HG02943 (cell line): ENCODE results near the gene SMIM35.
"Not testable (repeated sequence)": the region's sequence is repeated elsewhere in the genome, so short reads cannot be mapped to it uniquely, and the experiment has no call there.

Experiments
- ATAC-seq: cut with Tn5 transposase; IDR thresholded peaks from one replicate; pipeline ENCODE4 v1.9.1; 2021; ENCODE audit warnings: mild to moderate bottlenecking, low read depth, moderate library complexity; ENCODE audit not compliant: unreplicated experiment

Gene SMIM35

GRCh38 chr11:118082880-118083552 is 3.7 kb downstream of the SMIM35 start:
- no peak for ATAC-seq

- no peak for ATAC-seq
These were observed 5.4 kb downstream of the SMIM35 start for GRCh38 chr11:118081241-118081958.

GRCh38 chr11:118080296-118080695 is 6.5 kb downstream of the SMIM35 start:
- ATAC-seq, result no peak

DNA sequence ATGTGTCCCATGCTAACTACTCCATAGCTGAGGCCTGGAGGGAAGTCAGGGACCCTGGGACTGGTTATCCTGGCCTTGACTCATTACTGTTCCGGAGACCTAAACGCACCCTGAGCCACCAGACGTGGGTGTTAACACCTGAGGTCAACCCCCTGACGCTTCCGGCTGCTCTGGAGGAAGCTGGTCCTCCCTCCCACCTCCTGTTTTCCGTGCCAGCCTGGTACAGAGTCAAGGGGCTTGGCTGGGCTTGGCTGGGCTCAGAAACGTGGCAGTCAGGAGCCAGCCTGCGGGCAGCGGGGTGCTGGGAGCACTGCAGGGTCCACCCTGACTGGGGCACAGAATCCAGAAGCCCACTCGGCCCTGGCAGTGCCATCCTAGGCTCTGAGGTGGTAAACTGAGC is 7.3 kb downstream of the SMIM35 start:
- ATAC-seq, result no peak

GRCh38 chr11:118078911-118079411 is 7.8 kb downstream of the SMIM35 start:
- ATAC-seq, result no peak

GRCh38 chr11:118076754-118077281 is 9.9 kb downstream of the SMIM35 start, which contains the start of gene TMPRSS4:
TMPRSS4 (plus strand) TSS chr11:118077078; CDS start chr11:118077303, 225 bp downstream.
- ATAC-seq, result no peak

GRCh38 chr11:118074785-118075184 is 12.0 kb downstream of the SMIM35 start:
- no peak for ATAC-seq

DNA sequence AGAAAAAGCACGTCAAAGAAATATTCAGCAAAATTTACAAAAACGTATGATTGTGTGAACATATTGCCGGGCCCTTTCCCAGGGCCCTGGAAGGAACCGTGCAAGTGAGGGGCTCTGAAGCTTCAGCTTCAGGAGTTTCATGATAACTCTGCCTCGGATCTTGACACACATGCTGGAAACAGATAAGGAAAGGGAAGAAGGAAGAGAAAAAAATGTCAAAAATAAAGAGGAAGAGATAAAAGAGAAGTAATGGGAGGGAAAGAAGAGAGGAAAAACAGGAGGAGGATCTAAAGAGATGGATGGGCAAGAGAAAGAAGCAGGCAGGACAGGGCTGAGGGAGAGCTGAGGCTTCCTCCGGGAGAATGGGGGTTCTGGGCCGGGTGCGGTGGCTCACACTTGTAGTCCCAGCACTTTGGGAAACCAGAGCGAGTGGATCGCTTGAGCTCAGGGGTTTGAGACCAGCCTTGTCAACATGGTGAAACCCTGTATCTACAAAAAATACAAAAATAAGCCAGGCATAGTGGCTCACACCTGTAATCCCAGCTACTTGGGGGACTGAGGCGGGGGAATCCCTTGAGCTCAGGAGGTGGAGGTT is 12.6 kb downstream of the SMIM35 start:
- ATAC-seq, result no peak

DNA sequence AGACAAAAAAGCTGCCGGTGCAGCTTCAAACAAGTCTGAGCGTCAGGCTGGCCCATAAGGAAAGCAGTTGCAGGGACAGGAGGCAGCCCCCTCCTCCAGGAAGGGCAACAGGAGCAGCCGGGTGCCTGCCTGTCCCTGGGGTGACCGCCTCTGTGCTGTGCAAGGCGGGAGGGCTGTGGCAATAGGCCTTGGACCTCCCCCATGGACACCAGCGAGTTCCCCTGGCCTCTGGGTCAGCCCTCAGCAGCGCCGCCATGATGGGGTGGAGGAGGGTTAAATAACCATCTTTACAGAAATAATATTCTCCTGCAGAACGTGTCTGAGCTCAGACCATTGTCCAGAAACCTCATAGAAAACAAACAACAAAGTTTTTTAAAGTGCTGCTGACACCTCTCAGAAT is 13.2 kb downstream of the SMIM35 start:
- no peak for ATAC-seq

- no peak for ATAC-seq
These were observed 15.2 kb downstream of the SMIM35 start for GRCh38 chr11:118071416-118072030.

GRCh38 chr11:118068945-118069612 is 17.7 kb downstream of the SMIM35 start:
- no peak for ATAC-seq

- no peak for ATAC-seq
These were observed 18.4 kb downstream of the SMIM35 start for GRCh38 chr11:118068206-118068944.

DNA sequence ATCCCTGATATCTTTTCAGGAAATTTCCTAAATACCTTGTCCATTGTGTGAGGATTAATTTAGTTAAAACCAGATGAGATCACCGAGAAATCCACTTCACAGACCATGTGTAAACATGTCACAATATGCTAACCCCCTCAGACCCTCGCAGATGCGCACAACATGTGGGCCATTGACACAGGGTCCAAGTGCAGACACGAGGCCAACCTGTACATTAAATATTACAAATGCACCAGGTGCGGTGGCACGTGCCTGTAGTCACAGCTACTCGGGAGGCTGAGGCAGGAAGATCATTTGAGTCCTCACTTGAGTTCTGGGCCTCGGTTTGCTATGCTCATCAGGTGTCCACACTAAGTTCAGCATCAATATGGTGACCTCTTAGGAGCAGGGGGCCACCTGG is 19.8 kb downstream of the SMIM35 start:
- no peak for ATAC-seq

- no peak for ATAC-seq
These were observed 21.4 kb downstream of the SMIM35 start for GRCh38 chr11:118065384-118065783.

GRCh38 chr11:118064956-118065355 is 21.8 kb downstream of the SMIM35 start:
- no peak for ATAC-seq

DNA sequence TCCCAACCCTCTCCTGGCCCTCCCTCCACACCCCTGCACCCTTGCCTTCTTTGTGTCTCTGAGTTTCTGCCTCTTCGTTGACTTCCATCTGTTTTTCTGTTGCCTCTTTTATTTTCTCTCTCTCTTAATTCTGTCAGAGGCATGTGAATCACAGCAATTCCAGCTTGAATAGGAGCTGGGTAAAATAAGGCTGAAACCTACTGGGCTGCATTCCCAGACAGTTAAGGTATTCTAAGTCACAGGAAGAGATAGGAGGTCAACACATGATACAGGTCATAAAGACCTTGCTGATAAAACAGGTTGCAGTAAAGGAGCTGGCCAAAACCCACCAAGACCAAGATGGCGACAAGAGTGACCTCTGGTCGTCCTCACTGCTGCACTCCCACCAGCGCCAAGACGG is 24.1 kb downstream of the SMIM35 start:
- not testable (repeated sequence) for ATAC-seq

GRCh38 chr11:118062181-118062580 is 24.6 kb downstream of the SMIM35 start:
- not testable (repeated sequence) for ATAC-seq

GRCh38 chr11:118061586-118062125 is 25.1 kb downstream of the SMIM35 start:
- no peak for ATAC-seq

- no peak for ATAC-seq
These were observed 25.9 kb downstream of the SMIM35 start for GRCh38 chr11:118060869-118061268.
